IMR-90 (cell line): ENCODE data around the gene LGI4.

Source experiments
- BHLHE40 ChIP-seq: fragments of 150-350 bp; IDR thresholded peaks from 2 replicates; pipeline ENCODE4 v1.6.1; 2016; ENCODE audit warnings: mild to moderate bottlenecking, low read depth, low read length
- CEBPB ChIP-seq: IDR thresholded peaks from 2 replicates; pipeline ENCODE4 v1.6.1; 2012; ENCODE audit warnings: low read depth, low read length, improper control_type of control experiment
- CTCF ChIP-seq: conservative IDR thresholded peaks from 2 replicates; pipeline ENCODE4 v1.5.1; 2012; ENCODE audit warnings: mild to moderate bottlenecking, low read depth, low read length, improper control_type of control experiment
- ELK1 ChIP-seq: fragments of 150-350 bp; IDR thresholded peaks from 2 replicates; pipeline ENCODE4 v1.6.1; 2016; ENCODE audit warnings: low read depth, mild to moderate bottlenecking, low read length, moderate library complexity, borderline replicate concordance
- FOS ChIP-seq: fragments of 150-350 bp; IDR thresholded peaks from 2 replicates; pipeline ENCODE4 v1.6.1; 2016; ENCODE audit warnings: low read depth, low read length
- MAZ ChIP-seq: IDR thresholded peaks from 2 replicates; pipeline ENCODE4 v1.6.1; 2012; ENCODE audit warnings: low read depth, mild to moderate bottlenecking, low read length, improper control_type of control experiment, moderate library complexity, borderline replicate concordance
- POLR2A ChIP-seq: IDR thresholded peaks from 2 replicates; pipeline ENCODE4 v1.6.1; 2012; ENCODE audit warnings: mild to moderate bottlenecking, low read depth, low read length
- RAD21 ChIP-seq: IDR thresholded peaks from 2 replicates; pipeline ENCODE4 v1.6.1; 2012; ENCODE audit warnings: low read length, improper control_type of control experiment
- SMC3 ChIP-seq: fragments of 150-350 bp; IDR thresholded peaks from 2 replicates; pipeline ENCODE4 v1.6.1; 2016; ENCODE audit warnings: low read depth, mild to moderate bottlenecking, antibody characterized with exemption, low read length, moderate library complexity

- TF ChIP-seq CTCF, result no peak
- no peak for TF ChIP-seq POLR2A
- no peak for TF ChIP-seq MAZ
- TF ChIP-seq ELK1, result no peak
- TF ChIP-seq CEBPB, result no peak
- TF ChIP-seq RAD21, result no peak
- TF ChIP-seq BHLHE40, result no peak
- no peak for TF ChIP-seq SMC3
- TF ChIP-seq FOS, result no peak
These were observed 44.7 kb downstream of the LGI4 start for GRCh38 chr19:35090160-35090505.
